Amygdala (tissue), 56 donors: ENCODE data around the gene P2RY11.

Experiments
- DNase-seq, 56 donors: peaks; one replicate each; lab custom pipeline; 2025; lab: John Stamatoyannopoulos, UW

P2RY11 gene

DNA sequence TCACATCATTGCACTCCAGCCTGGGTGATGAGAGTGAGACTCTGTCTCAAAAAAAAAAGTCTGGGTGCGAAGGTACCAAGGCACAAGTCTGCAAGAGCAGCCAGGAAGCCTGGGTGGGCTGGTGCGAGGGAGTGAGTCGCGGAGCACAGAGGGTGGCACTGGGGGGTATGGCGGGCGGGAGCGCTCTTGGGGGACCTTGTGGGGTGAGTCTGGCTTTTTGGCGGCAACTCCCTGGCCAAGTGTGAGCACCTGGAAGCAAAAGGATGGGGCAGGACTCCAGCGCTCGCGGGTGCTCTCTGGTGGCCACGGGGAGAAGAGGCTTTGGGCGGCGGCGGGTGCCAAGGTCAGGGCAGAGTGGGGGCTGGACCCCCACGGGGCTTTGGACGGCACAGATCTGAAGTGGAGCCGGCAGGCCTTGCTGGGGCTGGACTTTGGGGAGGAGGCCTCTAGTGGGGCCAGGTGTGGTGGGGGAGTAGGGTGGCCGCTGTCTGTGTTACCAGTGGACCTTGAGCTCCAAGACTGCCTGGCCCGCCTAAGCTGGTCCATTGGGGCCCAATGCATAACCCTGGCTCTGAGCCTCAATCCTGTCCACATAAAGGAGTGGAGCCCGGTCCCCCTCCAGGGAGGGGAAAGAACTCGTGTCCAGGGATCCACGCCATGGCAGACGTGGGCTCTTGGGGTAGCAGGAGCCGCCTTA, 1.6 kb downstream of the P2RY11 start:
- peak in 12 of 56 donors; percentile 3 to 41 (median 19) for DNase-seq

- DNase-seq: no peak
These were observed 2.1 kb downstream of the P2RY11 start for GRCh38 chr19:10113592-10113963.

- DNase-seq: no peak
These were observed 2.6 kb downstream of the P2RY11 start for GRCh38 chr19:10113964-10114650.

DNA sequence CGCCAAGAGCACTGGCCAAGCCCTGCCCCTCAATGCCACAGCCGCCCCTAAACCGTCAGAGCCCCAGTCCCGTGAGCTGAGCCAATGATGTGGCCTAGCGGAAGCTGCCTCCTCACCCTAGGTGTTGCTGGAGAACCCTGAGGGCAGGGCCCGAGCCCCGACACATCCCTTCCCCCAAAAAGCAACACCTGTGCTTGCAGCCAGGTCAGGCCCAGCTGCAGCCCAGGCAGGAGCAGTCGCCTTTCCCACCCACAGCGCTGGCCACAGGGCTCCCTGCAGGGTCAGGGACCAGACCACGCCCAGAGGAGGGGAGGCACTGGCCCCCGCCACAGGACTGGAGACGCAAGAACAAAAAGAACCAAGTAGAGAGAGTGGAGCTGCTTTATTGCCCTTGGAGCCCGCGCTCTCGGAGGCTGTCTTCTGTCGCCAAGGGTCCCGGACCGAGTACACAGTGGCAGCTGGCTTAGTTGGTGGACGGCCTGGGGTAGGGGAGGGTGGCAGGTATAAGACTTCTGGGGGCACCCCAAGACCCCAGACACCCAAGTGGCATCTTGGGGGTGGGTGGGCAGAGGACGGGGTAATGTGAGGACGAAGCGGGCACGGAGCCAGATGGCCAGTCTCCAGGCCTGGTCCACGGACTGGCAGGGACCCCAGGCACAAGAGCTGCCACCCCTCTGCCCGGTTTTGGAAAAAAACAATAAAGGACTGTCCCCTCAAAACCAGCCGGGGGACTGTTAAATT, 3.3 kb downstream of the P2RY11 start:
- peak in 1 of 56 donors; percentile 21 for DNase-seq

DNA sequence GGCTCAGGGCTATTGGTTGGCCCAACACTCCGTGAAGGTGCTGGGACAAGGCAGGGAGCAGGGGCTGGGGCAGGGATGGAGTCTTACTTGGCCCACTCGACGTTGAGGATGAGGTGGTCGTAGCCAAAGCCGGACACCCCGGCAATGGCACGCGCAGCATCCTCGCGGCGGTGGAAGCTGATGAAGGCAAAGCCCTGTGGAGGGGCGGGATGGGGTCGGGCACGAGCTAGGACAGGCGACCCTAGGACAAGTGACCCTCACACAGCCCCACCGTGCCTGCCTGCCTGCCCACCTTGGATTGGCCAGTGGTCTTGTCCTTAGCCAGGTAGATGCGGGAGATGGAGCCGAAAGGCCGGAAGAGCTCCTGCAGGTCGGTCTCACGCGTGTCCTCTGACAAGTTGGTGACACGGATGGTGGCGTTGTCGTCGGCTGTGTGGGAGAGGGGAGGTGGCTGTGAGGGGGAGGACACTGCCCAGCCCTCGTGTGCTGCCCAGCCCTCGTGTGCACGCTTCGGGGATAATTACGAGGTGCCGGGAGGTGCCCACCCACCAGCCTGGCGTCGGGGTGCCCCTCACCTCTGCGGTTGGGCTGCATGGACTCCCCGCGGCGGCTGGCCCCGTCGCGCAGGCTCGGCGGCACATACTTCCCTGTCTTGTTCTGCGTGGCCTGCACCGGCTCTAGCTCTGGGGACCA, 4.0 kb downstream of the P2RY11 start:
- no peak for DNase-seq

- no peak for DNase-seq
These were observed 4.8 kb downstream of the P2RY11 start for GRCh38 chr19:10116085-10116865.

- DNase-seq: no peak
These were observed 5.5 kb downstream of the P2RY11 start for GRCh38 chr19:10116866-10117616.

DNA sequence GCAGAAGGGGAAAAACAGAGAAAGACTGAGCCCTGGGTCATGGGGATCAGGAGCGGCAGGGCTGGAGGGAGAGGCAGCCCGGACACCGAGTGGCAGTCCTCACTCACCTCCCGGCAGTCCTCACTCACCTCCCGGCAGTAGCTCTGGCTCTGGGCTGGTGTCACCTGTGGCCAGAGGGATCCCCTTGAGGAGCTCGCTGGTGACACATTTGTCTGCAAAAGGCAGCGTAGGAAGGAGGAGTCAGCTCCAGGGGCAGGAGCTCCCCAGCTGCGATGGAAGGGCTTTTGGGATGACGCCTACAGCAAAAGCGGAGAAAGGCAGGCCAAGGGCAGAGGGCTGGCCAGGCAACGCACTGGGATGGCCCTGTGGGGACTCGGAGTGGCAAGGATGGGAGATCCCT, 7.5 kb downstream of the P2RY11 start:
- DNase-seq: no peak

DNA sequence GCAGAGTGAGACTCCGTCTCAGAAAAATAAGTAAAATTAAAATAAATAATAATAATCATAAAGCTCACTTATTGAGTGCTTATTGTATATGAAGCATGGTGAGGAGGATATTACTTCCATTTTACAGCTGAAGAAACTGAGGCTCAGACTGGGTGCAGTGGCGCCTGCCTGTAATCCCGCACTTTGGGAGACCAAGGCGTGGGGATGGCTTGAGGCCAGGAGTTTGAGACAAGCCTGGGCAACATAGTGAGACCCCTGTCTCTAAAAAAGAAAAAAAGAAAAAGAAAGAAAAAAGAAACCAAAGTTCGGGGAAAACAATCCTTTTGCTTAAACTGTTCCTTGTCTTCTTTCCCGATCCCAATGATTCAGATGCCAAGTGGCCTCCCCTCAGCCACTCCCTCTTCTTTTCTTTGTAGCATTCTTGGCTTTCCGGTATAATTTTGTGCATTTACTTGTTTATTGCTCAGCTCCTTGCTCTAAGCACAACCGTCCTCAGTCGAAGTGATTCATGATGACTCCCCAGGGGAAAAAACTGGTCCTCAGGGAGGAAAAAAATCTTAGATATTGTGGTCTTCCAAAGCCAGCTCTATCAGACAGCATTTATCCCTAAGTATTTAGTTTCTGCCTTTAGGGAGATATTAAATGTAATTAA, 9.2 kb downstream of the P2RY11 start:
- no peak for DNase-seq

GRCh38 chr19:10122045-10122444, 10.6 kb downstream of the P2RY11 start:
- no peak for DNase-seq

DNA sequence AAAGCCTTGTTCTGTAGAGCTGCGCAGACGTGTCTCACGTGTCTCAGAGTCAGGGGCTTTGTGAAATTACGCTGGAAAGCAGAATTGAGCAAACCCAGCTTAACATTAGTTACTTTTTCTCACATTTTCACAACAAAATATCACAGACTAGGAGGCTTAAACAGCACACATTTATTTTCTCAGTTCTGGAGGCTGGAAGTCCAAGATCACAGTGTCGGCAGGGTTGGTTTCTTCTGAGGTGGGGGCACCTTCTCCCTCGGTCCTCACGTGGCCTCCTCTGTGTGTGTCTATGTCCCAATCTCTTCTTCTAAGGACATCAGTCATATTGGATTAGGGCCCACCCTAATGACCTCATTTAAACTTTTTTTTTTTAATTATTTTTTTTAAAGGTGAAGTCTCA, 12.9 kb downstream of the P2RY11 start:
- no peak for DNase-seq

DNA sequence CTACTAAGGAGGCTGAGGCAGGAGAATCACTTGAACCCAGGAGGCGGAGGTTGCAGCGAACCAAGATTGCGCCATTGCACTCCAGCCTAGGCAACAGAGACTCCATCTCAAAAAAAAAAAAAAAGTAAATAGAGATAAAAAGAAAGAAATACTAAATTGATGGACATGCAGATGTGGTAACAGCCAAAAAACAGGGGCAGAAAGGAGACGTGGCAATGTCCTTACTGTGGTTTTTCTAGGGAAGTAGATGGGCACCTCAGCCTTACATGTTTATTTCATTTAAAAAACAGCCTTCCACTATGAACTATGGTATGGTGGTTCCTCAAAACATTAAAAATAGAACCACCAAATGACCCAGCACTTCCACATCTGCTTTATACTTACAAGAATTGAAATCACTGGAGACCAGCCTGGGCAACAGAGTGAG, 14.7 kb downstream of the P2RY11 start:
- no peak for DNase-seq

GRCh38 chr19:10132905-10133304, 21.4 kb downstream of the P2RY11 start:
- no peak for DNase-seq

GRCh38 chr19:10133596-10133995, 22.1 kb downstream of the P2RY11 start:
- no peak for DNase-seq

DNA sequence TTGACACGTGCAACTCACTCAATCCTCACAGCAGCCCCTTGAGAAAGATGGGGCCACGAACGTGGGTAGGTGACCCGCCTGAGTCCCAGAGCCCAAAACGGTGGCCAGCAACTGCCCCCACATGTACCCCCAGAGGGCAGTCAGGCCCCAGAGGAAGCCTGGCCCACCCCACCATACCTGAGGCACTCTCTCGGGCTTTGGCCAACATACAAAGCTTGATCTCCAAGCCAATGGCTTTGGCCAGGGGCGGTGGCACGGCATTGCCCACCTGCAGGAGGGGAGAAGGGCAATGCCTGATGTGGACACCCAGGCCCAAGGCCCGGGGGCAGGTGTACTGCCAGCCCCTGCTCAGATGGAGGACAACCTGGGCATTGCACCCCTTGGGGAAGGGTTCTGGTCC, 22.5 kb downstream of the P2RY11 start:
- no peak for DNase-seq

DNA sequence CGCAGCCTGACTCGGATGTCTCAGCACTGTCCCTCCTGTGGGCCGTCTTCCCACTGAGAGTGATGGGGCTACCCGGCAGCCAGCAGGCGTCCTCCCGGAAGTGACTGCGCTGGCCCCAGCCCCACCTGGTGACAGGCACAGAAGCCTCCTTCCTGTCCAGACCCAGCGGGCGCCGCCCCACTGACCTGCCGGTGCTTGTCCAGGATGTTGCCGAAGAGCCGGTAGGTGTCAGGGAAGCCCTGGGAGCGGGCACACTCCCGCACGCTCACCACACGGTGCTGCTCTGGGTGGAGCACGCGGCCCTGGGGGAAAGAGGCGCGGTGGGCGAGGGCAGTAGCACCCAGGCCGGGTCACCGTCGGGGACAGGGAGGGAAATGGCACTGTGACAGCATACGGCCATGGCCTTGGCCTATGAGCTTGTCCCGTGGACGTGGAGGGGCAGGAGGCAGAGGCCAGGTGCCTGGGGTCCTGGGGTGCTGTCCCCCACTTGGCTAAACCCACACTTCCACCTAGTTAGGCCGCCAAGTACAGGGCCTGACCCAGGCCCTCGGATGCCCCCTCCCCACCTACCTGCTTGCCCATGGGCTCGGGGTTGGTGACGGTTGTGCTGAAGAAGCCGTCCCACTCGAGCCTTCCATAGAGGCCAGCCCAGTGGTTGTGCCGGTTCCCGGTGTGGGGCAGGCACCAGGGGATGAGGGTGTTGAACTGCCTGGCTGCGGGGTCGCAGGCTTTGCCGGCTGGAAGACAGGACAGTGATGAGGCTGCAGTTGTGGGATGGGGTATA, 24.2 kb downstream of the P2RY11 start:
- no peak for DNase-seq

GRCh38 chr19:10136936-10137335, 25.4 kb downstream of the P2RY11 start:
- no peak for DNase-seq
